NCI-H524 (cell line): ENCODE results near the gene ITGB5.

Experiments used
- DNase-seq, 2 experiments: peaks; one replicate each; lab custom pipeline; 2025; lab: John Stamatoyannopoulos, UW

ITGB5 gene

DNA sequence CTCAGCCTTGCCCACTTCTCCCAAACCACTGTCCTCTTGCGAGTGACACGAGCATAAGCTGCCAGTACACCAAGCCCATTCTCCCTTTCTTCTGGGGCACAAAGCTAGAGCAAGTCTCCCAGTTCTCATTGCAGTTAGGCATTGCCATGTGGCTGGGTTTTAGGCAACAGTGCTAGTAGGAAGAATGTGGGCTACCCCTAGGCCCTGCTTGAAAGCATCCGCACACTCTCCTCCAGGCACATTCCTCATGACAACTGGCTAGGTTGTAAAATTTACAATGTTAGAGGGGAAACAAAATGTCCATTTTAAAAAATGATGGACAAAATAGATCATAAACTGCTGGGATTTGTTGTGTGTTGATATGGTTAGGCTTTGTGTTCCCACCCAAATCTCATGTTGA is 19.7 kb downstream of the ITGB5 start:
- no peak for DNase-seq

DNA sequence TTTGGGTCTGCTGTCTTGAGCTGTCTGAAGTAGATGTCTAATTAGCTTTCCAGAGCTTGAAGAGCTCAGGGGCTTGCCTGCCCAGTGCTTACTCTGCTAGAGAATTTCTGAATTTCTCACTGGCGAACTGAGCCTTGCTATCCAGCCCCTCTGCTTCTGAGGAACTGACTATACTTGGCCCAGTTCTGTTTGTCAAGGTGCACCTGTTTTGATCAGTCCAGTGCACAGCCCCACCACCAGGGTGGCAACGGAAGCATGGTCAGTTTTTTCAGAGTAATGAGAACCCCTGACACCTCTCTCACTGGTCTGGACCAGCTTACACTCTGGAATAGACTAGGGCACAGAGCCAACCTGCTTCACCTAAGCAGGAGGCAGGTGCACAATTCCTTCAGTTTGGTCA is 25.2 kb downstream of the ITGB5 start:
- no peak for DNase-seq

DNA sequence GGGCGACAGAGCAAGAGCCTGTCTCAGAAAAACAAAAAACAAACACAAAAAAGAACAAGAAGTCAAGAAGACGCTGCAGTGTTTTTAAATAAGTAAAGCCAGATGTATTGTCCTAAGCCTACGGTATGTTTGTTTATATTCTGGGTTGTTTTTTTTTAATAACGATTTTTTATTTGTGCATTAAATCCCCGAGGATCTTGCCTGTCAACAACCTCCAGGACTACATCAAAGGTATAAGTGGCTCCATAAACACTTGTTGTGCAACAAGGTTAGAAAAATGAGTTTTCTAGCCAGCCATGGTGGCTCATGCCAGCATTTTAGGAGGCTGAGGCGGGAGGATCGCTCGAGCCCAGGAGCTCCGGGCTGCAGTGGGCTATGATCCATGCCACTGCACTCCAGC is 26.1 kb downstream of the ITGB5 start:
- no peak for DNase-seq

DNA sequence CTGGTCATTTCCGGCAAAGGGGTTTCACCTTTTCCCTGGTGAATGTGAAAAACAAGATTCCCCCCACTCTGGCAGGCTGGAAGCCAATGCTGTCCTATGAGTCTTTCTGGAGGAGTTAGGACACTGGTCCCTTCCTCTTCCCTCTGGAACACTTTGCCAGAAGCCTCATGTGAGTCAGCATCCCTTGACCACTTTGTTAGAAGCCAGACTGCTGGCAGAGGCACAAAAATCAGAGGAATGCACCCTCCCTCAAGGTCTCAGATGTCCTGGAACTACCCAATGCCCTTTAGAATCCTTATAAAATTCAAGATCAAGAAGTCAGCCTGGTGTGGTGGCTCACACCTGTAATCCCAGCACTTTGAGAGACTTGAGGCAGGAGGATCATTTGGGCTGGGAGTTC is 26.6 kb downstream of the ITGB5 start:
- DNase-seq, result no peak

DNA sequence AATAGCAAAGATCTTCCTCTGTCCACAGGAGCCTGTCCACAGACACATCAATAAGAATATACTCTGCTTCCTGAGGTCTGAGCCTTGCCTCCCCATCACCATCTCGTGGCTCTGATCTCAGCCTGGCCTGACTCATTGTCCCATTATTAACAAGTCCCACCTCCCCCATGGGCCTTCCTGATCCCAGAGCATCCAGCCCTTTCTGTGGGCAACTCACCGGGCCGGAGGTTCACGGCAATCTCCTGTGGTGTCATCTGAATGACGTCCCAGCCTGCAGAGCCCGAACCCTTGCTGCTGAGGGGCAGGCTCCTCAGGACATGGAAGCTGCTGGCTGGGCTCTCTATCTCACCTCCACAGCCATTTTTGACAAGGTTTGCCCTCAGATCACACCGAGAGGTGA is 28.1 kb downstream of the ITGB5 start:
- no peak for DNase-seq

DNA sequence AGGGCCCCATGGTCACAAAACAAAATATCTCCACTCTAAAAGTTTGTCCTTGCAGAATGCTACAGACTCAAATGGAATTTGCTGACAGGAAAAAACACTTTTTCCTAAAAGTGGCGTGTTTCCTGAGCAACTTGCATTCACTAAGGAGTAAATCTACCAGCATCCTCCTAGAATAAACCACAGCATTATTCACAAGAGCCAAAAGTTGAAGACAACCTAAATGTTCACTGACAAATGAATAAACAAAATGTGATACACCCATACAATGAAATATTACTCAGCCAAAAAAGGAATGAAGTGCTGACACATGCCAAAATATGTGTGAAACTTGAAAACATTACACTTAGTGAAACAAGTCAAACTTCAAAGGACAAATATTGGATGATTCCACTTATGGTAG is 28.9 kb downstream of the ITGB5 start:
- DNase-seq, result no peak

DNA sequence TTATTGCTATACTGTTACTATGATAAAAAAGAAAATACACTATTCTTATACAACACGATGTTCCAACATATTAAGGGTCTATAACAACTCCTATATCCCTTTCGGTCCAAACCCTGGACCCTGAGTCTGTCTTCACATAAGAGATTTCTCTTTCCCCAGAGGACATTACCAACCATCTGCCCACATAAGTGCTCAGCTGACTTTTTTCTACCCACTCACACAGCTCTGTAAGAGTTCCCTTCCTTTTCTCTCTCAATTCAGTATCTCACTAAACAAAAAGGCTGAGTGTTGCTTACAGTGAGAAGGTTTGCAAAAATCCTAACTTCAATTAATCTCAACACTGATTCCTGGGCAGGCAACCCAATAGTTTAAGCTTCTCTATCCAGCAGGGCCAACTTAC is 30.5 kb downstream of the ITGB5 start:
- peak in 1 of 2 experiments; percentile 38 for DNase-seq

DNA sequence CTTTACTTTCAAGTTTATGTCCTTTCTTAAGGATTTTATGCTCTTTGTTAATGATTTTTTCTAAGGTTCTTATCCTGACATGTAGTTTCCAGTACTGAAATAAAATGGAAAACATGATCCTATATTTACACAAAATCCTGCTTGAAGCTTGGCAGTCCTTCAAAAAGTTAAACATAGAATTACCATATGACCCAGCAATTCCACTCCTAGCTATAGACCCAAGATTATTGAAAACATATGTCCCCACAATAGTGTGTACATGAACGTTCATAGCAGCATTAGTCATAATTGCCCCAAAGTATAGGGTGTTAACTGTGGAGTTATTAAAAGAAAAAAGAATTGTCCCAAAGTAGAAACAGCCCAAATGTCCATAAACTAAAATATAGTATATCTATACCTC is 33.2 kb downstream of the ITGB5 start:
- no peak for DNase-seq

DNA sequence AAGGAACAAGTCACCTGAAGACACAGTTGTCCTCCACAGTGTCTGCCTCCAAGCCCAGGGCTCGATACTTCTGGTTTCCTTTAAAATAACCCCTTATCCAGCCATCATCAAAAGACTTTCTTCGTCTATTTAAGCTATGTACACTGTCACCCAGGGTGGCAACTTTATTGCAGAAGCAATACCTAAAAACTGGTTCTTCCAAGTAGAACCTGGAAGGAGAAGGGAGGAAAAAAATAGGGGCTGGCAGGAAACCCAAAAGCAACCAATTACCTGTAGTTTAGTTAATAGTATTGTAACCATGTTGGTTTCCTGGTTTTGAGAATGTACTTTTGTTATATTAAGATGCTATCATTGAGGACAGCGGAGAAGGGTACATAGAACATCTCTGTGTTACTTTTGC is 33.7 kb downstream of the ITGB5 start:
- no peak for DNase-seq

DNA sequence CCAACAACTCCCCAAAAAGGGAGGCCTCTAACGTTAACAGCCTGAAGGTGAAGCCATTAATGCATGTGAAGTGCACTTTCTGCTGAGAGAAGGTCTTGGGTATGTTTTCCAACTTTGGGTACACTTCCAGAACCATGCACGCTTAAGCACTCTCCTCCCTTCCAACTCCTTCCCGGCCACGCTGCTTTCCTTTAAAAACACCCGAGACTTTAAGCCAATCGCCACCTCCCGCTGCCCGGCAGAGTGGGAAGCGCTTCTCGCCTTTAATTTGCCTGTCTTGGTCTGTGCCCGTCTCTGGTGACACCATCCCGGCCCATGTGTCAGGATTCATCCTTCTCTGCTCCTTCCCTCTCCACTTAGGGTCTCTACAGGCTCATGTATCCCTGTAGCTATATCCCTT is 35.3 kb downstream of the ITGB5 start:
- no peak for DNase-seq

DNA sequence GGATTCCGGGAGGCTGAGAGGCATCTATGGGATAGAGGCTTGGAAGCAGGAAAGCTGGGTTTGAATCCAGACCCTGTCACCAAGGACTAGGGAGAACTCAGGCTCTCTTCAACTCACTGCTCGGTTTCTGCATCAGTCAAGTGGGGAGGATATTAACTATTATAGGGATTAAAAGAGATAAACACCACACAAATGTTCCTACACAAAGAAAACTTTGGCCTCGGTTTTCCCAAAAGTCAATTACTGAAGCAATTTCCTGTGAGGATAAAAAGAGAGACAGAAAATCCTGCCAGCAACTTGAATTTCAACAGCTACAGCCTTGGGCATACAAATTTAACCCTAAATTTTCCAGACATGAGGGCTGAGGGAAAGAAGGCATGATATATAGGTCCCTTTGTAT is 36.0 kb downstream of the ITGB5 start:
- DNase-seq, result no peak

DNA sequence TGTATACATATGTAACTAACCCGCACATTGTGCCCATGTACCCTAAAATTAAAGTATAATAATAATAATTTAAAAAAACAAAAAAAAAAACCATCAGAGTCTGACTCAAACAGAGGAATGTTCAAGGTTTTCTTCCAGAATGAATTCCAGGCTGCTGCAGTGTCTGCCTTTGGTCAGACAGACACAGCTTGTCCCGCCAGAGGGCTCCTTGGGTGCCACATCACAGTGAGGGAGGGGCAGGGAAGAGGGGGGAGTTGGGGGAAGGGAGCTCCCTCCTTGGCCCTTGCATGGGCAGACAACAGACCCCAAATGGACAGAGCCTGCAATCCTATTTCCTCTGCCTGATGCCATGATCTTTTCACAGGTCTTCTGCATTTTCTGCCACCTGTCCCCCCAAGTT is 36.5 kb downstream of the ITGB5 start:
- no peak for DNase-seq

DNA sequence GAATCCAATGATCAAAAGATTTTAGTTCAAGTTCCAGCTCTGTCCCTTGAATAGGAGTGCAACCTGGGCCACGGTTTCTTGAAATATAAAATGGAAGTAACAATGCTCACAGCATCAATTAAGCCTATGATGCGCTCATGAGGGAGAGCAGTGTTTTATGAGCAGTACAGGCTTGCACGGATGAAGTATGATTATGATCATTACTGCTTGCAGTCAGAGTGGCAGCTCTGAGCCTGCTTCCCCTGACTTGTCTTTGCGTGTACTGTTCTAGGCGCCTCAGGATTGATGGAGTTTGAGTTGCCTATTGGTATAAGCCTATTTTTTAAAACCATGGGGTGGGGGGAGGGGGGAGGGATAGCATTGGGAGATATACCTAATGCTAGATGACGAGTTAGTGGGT is 37.0 kb downstream of the ITGB5 start:
- no peak for DNase-seq

DNA sequence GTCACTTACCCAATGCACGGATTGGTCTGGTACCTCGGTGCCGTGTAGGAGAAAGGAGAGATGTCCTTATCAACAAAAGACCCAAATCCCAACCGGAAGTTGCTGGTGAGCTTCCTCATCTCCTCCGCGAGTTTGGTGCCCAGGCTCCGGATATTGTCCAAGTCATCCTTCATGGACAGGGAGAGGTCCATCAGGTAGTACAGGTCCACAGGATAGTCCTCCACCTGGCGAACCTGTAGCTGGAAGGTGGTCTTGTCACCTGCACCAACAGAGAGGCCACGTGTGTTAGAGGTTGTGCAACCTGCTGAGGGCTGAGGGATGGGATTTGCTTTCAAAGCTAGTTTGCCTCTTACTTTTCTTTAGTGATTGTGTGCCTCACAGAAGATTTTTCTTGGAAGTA is 38.9 kb downstream of the ITGB5 start:
- no peak for DNase-seq

DNA sequence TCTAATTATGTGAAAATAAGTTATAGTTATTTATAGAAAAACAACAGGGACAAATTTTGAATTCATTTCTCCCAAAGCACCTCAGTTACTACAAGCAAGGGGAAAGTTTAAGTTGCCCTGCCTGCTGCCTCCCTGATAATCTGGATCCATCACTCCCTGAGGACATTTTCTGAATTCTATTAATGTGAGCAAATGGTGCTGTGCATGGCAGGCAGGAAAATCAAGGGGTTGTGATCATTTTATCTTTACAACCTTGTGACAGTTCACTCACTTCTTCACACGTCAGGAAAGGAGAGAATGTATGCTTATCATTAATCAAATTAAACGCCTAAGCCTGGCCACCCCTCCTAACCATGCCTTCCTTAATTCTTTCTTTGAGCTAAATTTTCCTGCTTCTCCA is 39.3 kb downstream of the ITGB5 start:
- no peak for DNase-seq

DNA sequence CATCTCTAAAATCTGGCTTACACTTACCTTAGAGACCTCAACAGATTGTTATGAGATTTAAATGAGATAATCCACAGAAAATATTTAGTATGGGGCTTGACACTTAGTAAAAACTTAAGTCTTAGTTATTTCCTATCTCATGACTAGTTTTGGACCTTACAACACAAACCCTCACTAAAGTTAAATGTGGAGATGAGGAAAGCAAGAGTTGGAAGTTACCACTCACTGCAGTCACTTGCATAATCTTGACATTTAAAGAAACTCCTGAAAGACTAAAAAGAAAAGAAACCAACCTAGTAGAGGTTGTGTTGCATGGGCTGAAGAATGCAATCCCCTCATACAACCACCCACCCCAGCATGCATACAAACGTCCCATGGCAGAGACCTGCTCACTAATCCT is 40.1 kb downstream of the ITGB5 start:
- DNase-seq, result no peak

DNA sequence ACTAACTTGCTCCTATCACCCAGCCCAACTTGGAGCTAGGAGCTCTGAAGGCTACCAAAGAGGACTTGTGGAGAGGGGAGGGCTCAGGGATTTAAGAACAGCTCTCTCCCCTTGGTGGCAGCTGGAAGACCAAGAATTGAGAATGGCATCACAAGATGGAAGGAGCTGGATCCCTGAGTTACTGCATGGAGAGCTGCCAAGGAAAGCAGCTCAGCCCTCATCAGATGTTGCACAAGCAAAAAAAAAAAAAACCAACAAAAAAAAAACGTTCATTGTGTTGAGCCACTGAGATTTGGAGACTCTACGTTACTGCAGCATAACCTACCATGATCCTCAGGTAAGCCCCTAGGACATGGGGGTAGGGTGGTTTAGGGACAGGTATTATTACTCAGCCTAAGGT is 41.0 kb downstream of the ITGB5 start:
- DNase-seq, result peak in 1 of 2 experiments; percentile 2

DNA sequence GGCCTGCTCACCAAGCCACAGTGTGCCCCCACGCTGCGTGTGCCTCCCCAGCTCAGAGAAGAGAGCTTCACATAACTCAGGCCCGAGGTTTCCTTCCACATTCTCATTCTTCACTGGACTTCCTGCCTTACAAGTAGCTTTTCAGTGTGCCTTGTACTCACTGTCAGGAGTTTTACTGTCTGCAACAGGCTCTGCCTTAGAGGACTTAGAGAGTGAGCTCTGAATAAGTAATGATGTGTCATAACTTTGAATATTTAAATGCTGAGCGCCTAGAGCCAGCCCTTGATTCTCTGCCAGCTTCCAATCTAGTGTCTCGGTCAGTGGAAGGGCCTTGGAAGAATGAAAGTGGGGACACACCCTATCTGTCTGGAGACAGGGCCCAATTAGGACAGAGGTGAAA is 41.8 kb downstream of the ITGB5 start:
- no peak for DNase-seq

DNA sequence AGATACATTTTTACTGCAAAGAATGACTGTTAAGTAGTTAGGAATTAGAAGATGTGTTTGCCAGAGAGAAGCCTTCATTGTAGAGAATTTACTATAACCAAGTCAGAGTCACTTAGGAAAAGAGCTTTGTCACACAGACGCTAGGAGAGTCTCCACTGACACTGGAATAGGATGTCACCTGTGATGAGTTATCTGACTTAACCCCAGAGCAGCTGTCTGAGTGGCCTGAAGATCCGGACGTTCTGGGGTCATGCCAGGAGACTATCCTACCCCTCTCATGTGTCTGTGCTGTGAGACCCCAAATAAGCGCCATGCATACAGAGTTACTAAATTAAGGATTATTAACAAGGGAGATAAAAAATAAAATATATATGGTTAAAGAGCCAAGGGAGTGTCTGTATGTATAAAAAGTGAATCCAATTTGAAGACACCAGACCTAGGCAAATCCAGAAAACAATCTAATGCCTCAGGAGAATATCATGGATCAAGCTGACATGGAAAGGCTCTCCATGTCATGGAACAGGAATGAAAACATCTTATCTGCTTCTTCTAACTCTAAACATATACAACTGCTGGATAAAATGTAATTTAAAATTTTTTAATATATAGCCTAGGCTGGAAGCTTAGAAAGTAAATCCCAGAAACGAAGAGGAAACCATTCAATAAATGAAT is 43.5 kb downstream of the ITGB5 start:
- DNase-seq, result no peak

DNA sequence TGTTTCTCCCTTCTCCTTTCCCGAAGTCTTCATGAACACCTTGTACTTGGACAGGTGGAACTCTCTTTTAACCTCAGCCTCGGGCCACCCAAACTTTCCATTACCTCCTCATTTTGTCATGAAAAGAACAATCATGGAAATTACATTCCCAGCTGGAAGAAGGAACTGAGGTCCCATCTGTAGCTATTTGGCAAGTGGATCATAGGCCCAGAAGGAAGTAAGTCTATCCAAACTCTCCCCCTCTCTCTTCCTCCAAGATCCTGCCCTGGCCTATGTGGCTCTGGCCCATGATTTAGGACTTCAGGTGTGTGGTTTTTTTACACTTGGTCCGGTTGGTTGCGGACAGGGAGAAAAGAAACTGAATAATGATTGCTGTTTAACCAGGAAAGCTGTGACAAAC is 44.1 kb downstream of the ITGB5 start:
- DNase-seq, result no peak

DNA sequence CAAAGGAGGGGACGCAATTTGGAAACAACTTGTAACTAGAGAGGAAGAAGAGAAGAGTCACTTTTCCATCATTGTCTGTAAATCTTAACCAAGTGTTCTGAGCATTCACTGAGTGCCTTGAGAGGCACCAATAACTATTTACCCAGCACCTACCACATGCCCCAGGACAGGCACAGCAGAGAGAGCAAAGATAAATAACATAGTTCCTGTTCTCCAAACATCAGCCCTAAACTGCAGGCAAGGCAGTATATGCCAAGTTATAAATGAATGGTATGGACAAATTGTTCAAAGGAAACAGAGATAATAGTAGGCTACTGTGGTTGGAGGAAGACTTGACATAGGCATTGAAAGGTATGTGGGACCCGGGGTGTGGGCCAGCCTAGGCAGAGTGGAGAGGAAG is 45.6 kb downstream of the ITGB5 start:
- peak in 1 of 2 experiments; percentile 3 for DNase-seq

DNA sequence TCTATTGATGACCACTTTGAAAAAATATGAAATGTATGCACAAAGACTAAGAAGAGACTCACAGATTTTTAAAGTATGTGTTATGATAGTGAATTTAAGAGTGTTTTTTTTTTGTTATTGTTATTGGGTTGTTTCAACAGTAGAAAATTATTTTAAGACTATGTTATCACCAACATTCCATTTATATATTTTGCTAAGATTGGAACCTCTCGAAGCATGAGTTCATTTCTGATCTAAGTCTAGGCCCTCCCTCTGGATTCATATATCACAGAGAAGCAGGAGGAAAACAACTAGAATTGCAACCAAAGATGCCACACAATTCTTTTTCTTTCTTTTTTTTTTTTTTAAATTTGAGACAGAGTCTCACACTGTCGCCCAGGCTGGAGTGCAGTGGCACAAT is 46.8 kb downstream of the ITGB5 start:
- DNase-seq, result no peak

DNA sequence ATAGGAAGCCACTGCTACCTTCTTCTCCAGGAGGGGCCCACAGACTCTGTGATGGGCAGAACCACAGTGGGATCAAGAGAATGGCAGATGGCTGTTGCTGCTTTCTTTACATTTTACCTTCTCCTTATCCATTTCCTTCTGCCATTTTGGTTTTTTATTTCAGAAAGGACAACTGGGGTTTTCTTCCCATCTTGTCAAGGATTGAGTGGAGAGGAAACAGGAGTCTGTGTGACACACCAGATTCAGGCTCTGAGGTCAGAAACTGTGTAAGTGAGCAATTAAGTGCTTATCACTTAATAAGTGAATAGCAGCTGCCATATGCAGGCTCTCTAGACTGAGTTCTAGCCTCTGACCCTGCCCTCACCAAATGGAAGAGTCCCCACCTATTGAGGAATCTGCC is 47.3 kb downstream of the ITGB5 start:
- peak; percentile 68 to 85 for DNase-seq

DNA sequence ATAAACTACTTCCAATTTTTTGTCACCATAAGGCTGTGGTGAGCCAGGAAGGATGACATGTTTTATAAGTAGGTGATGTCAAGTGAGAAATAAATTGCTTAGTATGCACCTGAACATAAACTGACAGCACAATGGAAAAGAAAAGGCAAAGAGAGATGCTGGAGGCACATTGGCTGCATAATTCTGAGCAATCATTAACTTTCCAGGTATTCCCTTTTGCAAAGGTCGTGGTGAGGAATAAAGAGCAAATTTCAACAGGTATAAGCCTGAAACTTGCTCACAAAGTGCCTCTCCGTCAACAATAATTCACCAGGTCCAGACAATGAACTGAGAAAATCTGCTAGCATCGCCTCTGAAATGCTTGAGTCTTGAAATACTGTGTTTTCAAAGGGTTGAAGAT is 48.2 kb downstream of the ITGB5 start:
- no peak for DNase-seq

DNA sequence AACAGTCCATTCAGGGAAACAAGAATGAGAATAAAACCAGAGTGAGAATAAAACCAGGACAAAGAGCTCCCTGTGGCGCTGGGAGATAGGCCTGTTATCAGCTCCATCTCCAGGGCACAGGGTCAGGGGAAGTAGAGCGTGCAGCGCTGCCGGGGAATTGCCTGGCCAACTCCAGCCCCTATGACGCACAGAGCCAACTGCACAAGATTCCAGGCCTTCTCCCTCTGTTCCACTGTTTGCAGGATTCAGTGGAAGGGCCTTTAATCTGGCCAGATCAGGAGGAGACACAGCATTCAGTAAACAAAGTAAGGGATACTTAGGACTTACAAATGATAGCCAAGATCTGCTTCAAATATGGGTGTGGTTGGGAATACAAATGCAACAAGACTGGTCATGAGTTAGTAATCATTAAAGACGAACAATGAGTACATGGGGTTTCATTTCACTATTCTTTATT is 49.4 kb downstream of the ITGB5 start:
- DNase-seq, result no peak
